Loucy (cell line): ENCODE measurements around the gene PLAC1.

ENCODE experiments used
- CTCF ChIP-seq: fragments of 200-600 bp; sonication (generic); conservative IDR thresholded peaks from 2 replicates; pipeline ENCODE4 v1.5.1; 2014; ENCODE audit warnings: mild to moderate bottlenecking, antibody characterized with exemption, low read length
- EZH2phosphoT487 ChIP-seq: fragments of 200-600 bp; IDR thresholded peaks from 2 replicates; pipeline ENCODE4 v1.6.1; 2018; ENCODE audit warnings: antibody characterized with exemption, mild to moderate bottlenecking, moderate library complexity, borderline replicate concordance

- TF ChIP-seq CTCF (no peak), EZH2phosphoT487 (no peak)
Measured at GRCh38 chrX:134677332-134677731, 19.1 kb upstream of the PLAC1 start.
